Fibroblast of mammary gland (primary cell): ENCODE data around the gene MYADML2.
"Not testable (repeated sequence)": the region's sequence is repeated elsewhere in the genome, so short reads cannot be mapped to it uniquely, and the experiment has no call there.

Experiments used
- DNase-seq: peaks from one replicate; pipeline ENCODE4 v3.0.0-alpha.2; 2010; ENCODE audit warnings: low read depth
- H3K4me3 ChIP-seq: 2 replicates; pipeline ENCODE4 v1.5.1; 2011; ENCODE audit warnings: low read depth, mild to moderate bottlenecking, low read length, moderate library complexity; ENCODE audit not compliant: control insufficient read depth
- TF ChIP-seq, protein P1 (sequence below): conservative IDR thresholded peaks from 2 replicates; pipeline ENCODE4 v1.5.1; 2011; ENCODE audit warnings: low read depth, low read length, inconsistent platforms; ENCODE audit not compliant: control insufficient read depth, insufficient read depth

Gene MYADML2

DNA sequence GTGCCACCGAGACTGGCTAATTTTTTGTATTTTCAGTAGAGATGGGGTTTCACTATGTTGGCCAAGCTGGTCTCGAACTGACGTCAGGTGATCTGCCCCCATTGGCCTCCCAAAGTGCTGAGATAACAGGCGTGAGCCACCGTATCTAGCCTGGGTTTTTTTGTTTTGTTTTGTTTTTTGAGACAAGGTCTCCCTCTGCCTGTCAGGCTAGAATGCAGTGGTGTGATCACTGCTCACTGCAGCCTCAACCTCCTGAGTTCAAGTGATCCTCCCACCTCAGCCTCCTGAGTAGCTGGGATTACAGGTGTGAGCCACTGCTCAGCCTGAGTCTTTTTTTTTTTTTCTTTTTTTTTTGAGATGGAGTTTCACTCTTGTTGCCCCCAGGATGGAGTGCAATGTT lies 6.4 kb upstream of the MYADML2 start:
- TF ChIP-seq, protein P1, sequence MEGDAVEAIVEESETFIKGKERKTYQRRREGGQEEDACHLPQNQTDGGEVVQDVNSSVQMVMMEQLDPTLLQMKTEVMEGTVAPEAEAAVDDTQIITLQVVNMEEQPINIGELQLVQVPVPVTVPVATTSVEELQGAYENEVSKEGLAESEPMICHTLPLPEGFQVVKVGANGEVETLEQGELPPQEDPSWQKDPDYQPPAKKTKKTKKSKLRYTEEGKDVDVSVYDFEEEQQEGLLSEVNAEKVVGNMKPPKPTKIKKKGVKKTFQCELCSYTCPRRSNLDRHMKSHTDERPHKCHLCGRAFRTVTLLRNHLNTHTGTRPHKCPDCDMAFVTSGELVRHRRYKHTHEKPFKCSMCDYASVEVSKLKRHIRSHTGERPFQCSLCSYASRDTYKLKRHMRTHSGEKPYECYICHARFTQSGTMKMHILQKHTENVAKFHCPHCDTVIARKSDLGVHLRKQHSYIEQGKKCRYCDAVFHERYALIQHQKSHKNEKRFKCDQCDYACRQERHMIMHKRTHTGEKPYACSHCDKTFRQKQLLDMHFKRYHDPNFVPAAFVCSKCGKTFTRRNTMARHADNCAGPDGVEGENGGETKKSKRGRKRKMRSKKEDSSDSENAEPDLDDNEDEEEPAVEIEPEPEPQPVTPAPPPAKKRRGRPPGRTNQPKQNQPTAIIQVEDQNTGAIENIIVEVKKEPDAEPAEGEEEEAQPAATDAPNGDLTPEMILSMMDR, result peak; percentile 6
- H3K4me3 ChIP-seq, DNase-seq: not testable (repeated sequence)

DNA sequence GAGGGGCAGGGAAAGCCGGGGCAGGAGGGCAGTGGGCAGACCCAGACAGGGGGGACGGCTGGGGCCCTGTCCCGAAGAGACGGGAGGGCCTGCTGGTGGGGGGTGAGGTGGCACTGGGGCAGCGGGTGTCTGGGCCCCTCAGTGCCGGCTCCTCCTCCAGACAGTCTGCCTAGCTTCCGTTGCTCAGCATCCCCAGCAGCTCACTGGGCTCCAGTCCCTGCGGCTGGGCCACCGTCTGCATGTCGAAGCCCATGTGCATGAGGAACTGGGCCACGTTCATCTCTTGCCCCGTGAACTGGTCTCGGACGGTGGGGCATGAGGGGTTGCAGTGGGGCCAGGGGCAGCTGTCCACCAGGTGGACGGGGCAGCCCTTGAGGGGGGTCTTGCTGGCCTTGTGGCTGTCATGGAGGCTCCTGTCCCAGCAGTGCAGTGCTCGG lies 5.8 kb upstream of the MYADML2 start:
- no peak overlapping the region for H3K4me3 ChIP-seq
- no peak for DNase-seq
- TF ChIP-seq, protein P1, result no peak

DNA sequence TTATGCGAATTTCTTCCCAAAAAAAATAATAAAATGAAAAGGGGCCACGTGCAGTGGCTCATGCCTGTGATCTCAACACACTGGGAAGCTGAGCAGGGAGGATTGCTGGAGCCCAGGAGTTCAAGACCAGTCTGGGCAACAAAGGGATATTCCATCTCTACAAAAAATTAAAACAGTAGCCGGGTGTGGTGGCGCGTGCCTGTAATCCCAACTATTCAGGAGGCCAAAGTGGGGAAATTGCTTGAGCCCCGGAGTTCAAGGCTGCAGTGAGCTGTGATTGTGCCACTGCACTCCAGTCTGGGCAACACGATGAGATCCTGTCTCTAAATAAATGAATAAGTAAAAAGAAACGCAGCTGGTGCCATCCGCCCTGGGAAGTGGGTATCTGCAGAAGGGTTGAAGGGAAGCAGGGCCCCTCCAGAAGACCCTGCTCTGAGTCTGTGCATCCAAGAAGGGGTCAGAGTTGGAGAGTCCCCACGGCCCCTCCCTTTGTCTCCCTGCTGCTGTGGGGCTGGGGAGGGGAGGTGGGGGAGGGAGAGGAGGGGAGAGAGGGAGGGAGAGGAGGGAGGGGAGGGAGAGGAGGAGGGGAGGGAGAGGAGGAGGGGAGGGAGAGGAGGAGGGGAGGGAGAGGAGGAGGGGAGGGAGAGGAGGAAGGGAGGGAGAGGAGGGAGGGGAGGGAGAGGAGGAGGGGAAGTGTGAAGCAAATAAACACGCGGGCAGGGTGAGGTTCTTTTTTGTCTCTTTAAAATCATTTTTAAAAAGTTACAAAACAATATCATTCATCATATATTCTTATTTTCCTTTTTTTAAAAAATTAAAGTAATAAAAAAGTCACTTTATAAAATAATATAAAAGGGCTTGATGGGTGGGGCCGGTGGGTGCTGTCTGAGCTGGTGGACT lies 5.0 kb upstream of the MYADML2 start:
- no peak for DNase-seq
- TF ChIP-seq, protein P1, result no peak
- H3K4me3 ChIP-seq, result no peak overlapping the region

DNA sequence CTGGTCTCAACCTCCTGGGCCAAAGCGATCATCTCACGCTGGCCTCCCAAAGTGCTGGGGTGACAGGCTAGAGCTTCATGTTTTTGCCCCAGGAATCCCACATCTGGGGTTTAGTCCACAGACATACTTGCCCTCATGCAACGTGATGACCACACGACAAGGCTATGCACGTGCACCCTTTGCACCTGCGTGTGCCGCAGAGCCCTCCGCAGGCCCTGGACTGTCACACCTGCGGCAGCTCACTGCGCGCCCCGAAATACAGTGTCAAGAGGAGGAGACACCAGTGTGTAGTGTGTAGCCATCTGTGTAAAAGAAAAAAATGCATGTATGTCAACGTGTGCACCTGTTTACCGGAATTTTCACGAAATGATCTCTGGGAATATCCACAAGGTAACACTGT lies 3.5 kb upstream of the MYADML2 start:
- H3K4me3 ChIP-seq, result no peak overlapping the region
- TF ChIP-seq, protein P1, result no peak
- no peak for DNase-seq

DNA sequence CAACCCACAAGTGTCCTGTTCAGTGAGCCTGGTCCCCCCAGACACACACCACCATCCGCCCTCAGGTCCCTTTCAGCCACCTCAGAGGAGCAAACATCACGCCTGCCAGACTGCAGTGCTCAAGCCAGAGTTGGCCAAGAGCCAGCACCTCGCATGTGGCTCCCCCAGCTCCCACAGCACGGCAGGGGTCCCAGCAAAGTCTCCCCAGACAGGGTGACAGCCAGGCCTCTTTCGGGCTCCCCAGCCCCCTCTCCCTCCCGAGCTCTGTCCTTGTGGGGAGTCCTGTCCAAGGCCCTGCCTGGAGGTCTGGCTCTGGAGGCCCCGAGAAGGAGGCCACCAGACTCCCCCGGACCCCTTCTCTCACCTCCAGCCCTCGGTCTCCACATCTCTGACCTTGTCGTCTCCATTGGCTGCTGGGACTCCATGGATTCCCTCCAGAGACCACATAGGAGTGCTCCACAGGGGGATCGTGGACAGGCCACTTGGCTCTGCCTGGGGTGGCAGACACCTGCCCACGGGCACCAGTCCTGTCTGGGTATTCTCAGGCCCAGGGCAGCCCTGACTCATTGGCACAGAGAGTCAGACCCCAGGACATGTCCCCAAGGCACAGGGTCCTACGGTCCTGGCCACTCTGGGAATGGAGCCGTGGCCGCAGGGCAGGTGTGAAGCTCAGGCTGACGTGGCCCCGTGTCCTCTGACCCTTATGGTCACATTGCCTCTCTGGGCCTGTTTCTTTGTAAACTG lies 1.8 kb upstream of the MYADML2 start:
- TF ChIP-seq, protein P1, result no peak
- DNase-seq, result no peak
- H3K4me3 ChIP-seq, result no peak overlapping the region

DNA sequence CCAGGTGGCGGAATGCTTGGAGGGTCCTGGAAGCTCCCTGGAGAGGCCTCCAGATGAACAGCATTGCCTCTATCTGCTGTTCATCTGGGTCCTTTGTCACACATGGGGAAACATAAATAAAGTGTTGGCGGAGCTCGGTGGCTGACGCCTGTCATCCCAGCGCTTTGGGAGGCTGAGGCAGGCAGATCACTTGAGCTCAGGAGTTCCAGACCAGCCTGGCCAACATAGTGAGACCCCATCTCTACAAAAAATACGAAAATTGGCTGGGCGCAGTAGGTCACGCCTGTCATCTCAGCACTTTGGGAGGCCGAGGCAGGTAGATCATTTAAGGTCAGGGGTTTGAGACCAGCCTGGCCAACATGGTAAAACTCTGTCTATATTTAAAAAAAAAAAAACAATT lies 2.2 kb downstream of the MYADML2 start:
- no peak overlapping the region for H3K4me3 ChIP-seq
- TF ChIP-seq, protein P1, result no peak
- DNase-seq, result no peak
